Aorta (tissue), 5 donors: Measurements from ENCODE around the gene ALKBH3. TPM values are rescaled to one million over a fixed set of nuclear protein-coding genes. Genes with fewer than 3 reads are reported as not detected.

ENCODE experiments used
- ATAC-seq: fragments of 200-7000 bp; cut with Tn5 transposase; one replicate; pipeline ENCODE4 v1.9.1; 2022; ENCODE audit warnings: moderate library complexity; ENCODE audit not compliant: low FRiP score
- DNase-seq, 2 donors: peaks; one replicate each; pipeline ENCODE4 v3.0.0-alpha.2; 2020
- H3K27ac ChIP-seq, 2 donors: one replicate each; pipeline ENCODE4 v1.5.1; 2013; ENCODE audit warnings: low read length in 2 of 2, mild to moderate bottlenecking in 2 of 2, moderate library complexity in 2 of 2, control low read depth in 1 of 2, inconsistent platforms in 1 of 2, low read depth in 1 of 2
- H3K27me3 ChIP-seq, 2 donors: one replicate each; pipeline ENCODE4 v1.6.1; 2013; ENCODE audit warnings: control low read depth in 1 of 2, low read length in 1 of 2, mild to moderate bottlenecking in 1 of 2, moderate library complexity in 1 of 2; ENCODE audit not compliant: insufficient read depth in 2 of 2, control insufficient read depth in 1 of 2
- H3K36me3 ChIP-seq, 2 donors: one replicate each; pipeline ENCODE4 v1.6.1; 2013; ENCODE audit warnings: control low read depth in 1 of 2, low read length in 1 of 2, mild to moderate bottlenecking in 1 of 2; ENCODE audit not compliant: insufficient read depth in 2 of 2, control insufficient read depth in 1 of 2
- H3K4me1 ChIP-seq, 2 donors: one replicate each; pipeline ENCODE4 v1.6.1; 2013; ENCODE audit warnings: low read length in 2 of 2, control low read depth in 1 of 2, mild to moderate bottlenecking in 1 of 2, moderate library complexity in 1 of 2; ENCODE audit not compliant: insufficient read depth in 2 of 2, control insufficient read depth in 1 of 2
- H3K4me3 ChIP-seq, 2 donors: one replicate each; pipeline ENCODE4 v1.5.1; 2013; ENCODE audit warnings: low read length in 2 of 2, control low read depth in 1 of 2, mild to moderate bottlenecking in 1 of 2
- H3K9me3 ChIP-seq: one replicate; pipeline ENCODE4 v1.6.1; 2013; ENCODE audit warnings: mild to moderate bottlenecking, low read length; ENCODE audit not compliant: control insufficient read depth
- WGBS, 2 donors: extraction: QIAGEN DNeasy Blood & Tissue Kit; methylation state at CpG; one replicate each; pipeline ENCODE4 v1.1.7; 2013; 5-methylcytosine and 5-hydroxymethylcytosine counted together
- intact Hi-C, 2 donors: fragments of 100-400 bp; cut with DNase I; formaldehyde crosslinking; loops; one replicate each; pipeline versions ENCODE4 v1.14.2 to v1.15.0; 2022
- polyA plus RNA-seq, 2 donors: library from polyadenylated mRNA; stranded (reverse); fragments of 200-250 nt; gene quantifications; one replicate each; pipeline ENCODE4 v1.2.3, GENCODE V29; 2013
- total RNA-seq, 2 donors: library from RNA; stranded (reverse); fragmentation: NEBNext Ultra II Directional; extraction: Animal tissue kit (Norgen Biotek cat#: 25700); gene quantifications; one replicate each; pipeline ENCODE4 v1.2.1, GENCODE V29; 2021
- donor health status: healthy with polysubstance abuse.
- donor health status: Bipolar disorder and iron deficiency.
- donor health status: DM: no; HTN: no; CAD: no.
- donor health status: DM: no; HTN: no; CAD: no.
- donor health status: DM: yes; HTN: yes; CAD: no.

Gene ALKBH3
- total and polyA plus RNA-seq, 4 donors: 12.5 to 46.3 (median 24.8) TPM

DNA sequence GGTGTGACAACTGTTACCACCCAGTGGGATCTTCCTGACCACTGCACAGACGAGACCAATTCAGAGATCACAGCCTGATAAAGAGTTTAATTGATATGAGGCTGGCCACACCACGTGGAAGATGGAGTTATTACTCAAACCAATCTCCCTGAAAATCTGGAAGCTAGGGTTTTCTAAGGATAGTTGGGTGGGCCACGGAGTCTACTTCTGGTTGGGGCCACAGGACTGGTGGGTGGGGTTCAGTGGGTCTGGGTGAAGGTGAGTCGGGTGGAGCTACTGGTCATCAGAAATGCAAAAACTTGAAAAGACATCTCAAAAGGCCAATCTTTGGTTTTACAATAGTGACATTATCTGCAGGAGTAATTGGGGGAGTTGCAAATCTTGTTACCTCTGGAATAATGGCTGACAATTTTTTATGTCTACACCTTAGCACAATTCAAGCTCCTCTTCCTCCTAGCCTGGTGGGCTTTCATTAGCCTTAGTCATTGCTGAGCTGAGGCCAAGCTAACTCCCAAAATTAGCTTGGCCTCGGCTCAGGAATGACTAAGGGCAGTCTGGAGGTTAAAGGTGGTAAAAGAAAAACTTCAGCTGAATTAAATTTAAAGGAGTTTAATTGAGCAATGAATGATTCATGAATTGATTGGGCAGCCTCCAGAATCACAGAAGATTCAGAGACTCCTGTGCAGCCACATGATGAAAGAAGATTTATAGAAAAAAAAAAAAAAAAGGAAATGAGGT lies 74.9 kb downstream of the ALKBH3 start:
- peak; percentile 37 for ATAC-seq
- WGBS, 2 donors: 77 to 80% methylated on average over 5 of the region's 5 CpGs
- no peaks in the 10 kb centered on the region for H3K27me3 ChIP-seq
- H3K9me3 ChIP-seq: no peaks in the 10 kb centered on the region
- no peak for DNase-seq
- H3K4me1 ChIP-seq: no peaks in the 10 kb centered on the region
- H3K4me3 ChIP-seq: no peak overlapping the region
- no peak overlapping the region for H3K27ac ChIP-seq
- H3K36me3 ChIP-seq: no peaks in the 10 kb centered on the region
- intact Hi-C loops: no loop called here

DNA sequence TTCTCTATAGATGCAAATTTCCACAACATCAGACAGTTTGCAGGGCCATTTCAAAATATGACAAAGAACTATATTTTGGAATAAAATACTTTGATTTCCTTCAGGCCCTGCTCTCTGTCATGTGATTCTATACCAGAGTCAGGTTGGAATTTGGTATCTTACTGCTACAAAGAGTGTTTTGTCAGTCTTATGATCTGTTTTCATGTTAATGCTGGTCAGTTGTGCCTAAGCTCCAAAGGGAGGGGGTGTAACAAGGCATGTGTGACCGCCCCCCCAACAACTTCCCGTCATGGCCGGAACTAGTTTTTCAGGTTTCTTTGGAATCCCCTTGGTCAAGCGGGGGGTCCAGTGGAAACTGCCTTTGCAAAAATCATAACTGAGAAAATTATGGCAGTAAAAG lies 76.9 kb downstream of the ALKBH3 start:
- H3K36me3 ChIP-seq: no peaks in the 10 kb centered on the region
- intact Hi-C loops: no loop called here
- DNase-seq: no peak

DNA sequence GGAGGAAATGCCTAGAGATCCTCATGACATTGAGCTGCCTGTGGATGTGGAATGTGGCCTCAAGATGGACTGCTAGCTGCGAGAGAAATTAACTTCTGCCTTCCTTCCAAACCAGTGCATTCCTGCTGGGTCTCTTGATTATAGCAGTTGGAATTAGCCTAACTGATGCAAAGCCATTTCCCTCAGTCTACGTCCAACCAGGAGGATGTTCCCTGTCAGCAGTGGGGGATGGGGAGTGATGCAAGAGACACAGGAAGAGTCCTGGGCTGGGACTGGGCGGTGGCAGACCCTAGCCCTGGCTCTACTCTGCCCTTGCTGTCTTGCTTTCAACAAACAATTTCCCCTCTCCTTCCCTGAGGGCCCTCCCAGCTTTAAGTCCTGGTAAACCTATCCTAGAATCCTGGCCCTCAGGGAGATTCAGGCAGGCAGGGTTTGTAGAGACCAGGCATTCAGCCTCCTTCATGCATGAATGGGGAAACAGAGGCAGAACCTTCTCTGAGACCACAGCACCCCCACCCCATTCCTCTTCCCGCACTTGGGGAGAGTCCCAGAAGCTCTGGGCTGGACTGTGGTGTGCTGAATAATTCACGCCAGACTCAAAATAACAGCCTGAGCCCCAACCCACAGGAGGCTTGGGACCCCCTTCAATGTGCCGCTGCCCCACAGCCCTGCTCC lies 78.8 kb downstream of the ALKBH3 start:
- Histone ChIP-seq H3K4me1 (peaks cover 4 to 5% of the 10 kb centered on the region in 2 donors), H3K36me3 (no peaks in the 10 kb centered on the region), H3K27me3 (no peaks in the 10 kb centered on the region), H3K9me3 (no peaks in the 10 kb centered on the region), H3K4me3 (no peak overlapping the region), H3K27ac (no peak overlapping the region)
- ATAC-seq (no peak), DNase-seq (peak in 1 of 2 donors; percentile 17)
- intact Hi-C loops: no loop called here
- WGBS, 2 donors: 88 to 89% methylated on average over 6 of the region's 6 CpGs

More for the DNA sequence above, 76.9 kb downstream of the ALKBH3 start:
- Histone ChIP-seq H3K4me3 (no peak overlapping the region), H3K27me3 (no peaks in the 10 kb centered on the region), H3K4me1 (peaks cover 0 to 4% of the 10 kb centered on the region in 2 donors), H3K27ac (no peak overlapping the region), H3K9me3 (no peaks in the 10 kb centered on the region)
- WGBS, 2 donors: 97 to 98% methylated on average over 4 of the region's 4 CpGs
- ATAC-seq: no peak

DNA sequence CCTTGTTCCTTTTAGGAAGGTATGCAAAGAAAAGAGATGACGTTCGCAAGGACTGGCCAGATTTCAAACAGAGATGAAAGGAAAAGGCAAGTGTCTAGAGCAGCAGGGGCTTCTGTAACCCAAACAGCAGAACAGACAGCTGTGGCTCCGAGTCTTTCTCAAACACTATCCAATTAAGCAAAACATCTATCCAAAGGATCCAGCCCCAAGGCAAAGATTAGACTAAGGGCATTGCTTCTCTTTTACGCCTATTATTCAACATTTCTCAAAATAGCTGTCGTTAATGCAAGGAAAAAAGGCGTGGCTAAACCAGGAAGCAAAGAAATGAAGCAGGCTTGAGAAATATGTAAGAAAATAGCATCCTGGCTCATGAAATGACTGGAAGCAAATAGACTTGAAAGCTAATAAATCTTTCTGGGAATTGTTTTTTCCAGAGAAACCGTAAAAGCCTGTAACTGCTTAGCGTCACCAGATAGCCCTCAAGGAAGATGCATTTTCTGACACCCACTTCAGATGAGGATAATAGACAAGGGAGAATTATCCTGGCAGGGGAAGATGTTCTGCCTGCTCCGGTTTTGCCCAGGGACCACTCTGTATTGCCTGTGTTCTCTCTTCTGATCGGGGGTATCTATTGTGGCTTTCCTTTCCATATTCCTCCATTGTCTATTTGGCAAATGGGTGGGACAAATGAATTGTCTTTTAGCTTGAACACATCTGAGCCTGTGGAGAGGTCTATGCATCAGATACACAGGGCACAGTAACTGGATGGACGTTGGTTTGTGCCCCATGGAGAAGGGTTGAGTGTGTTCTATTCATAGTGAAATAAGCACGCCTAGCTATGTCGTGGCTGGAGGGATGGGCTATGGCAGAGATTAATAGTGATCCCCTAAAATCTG lies 82.0 kb downstream of the ALKBH3 start:
- WGBS, 2 donors: 12 to 16% methylated on average over 13 of the region's 13 CpGs
- no peaks in the 10 kb centered on the region for H3K36me3 ChIP-seq
- ATAC-seq (peak; percentile 40), DNase-seq (peak in 1 of 2 donors; percentile 2)
- no peak overlapping the region for H3K4me3 ChIP-seq
- intact Hi-C loops: loop anchor here in 1 of 2 donors (5.0 kb wide), 1 partner anchor 55 kb away; no protein-coding TSS in a partner anchor
- peaks cover 4 to 5% of the 10 kb centered on the region in 2 donors for H3K4me1 ChIP-seq
- peak overlapping the region; percentile 71 to 86 for H3K27ac ChIP-seq
- H3K27me3 ChIP-seq: no peaks in the 10 kb centered on the region
- no peaks in the 10 kb centered on the region for H3K9me3 ChIP-seq

DNA sequence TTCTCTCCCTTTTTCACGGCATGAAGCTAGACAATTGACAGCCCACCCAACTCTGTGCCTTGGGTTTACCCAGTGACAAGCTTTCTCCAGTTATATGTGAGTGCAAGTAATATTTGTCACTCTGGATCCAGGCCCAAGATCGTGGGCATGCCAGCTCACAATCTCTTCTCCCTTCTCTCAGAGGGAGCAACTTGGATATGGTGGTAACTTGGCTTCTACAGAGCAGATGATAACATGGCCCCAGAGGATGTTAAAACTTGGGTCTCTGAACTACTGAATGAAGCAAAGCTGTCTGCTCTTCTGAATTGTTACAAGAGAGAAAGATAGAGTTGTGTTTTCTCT lies 82.6 kb downstream of the ALKBH3 start:
- no peak for ATAC-seq
- peak in 1 of 2 donors; percentile 72 for DNase-seq

DNA sequence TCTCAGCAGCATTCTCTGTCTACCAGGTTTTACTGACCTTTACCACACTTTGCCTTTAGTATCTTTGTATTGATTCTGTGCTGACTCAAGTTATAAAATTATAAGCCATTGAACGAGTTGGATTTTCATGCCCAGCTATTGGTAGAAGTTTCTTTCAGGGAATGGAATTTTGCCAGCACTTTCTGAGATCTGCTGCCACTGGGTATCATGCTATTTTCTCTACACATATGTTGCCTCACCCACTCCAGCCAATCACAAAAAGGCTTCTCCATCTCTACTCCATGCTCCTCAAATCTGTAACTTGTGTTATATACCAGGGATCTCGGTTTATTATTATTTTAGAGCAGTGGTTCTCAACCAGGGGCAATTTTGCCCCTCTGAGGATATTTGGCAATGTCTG lies 87.0 kb downstream of the ALKBH3 start:
- intact Hi-C loops: no loop called here

More for the DNA sequence above, 82.6 kb downstream of the ALKBH3 start:
- WGBS, 2 donors: 16 to 24% methylated on average over 2 of the region's 2 CpGs
- Histone ChIP-seq H3K27ac (peak overlapping the region in 1 of 2 donors; percentile 71), H3K36me3 (no peaks in the 10 kb centered on the region), H3K4me1 (peaks cover 4 to 5% of the 10 kb centered on the region in 2 donors), H3K4me3 (no peak overlapping the region), H3K9me3 (no peaks in the 10 kb centered on the region), H3K27me3 (no peaks in the 10 kb centered on the region)
- intact Hi-C loops: loop anchor here in 1 of 2 donors (5.0 kb wide), 1 partner anchor 54 kb away; no protein-coding TSS in a partner anchor

DNA sequence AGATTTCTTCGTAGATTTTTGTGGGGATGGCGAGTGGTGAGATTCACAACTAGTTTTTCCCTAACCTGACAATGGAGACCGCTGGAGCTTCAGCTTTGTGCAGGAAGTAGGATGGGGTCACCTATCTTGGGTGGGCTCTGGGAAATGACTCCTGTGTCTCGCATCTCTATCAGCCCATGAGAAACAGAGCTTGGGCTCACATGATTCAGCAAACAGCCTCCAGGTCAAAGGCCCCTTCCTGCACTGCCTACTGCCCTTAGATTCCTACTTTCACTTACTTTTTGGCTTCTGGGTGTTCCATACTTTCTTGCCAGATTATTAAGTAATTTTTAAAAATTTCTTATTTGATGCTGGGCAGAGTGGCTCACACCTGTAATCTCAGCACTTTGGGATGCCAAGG lies 88.1 kb downstream of the ALKBH3 start:
- Histone ChIP-seq H3K27me3 (no peaks in the 10 kb centered on the region), H3K27ac (no peak overlapping the region), H3K4me3 (no peak overlapping the region), H3K9me3 (no peaks in the 10 kb centered on the region), H3K4me1 (peaks cover 0 to 3% of the 10 kb centered on the region in 2 donors), H3K36me3 (no peaks in the 10 kb centered on the region)
- no peak for ATAC-seq
- no peak for DNase-seq
- WGBS, 2 donors: 92 to 95% methylated on average over 4 of the region's 4 CpGs
- intact Hi-C loops: no loop called here

More for the DNA sequence above, 87.0 kb downstream of the ALKBH3 start:
- no peaks in the 10 kb centered on the region for H3K36me3 ChIP-seq
- no peak for DNase-seq
- WGBS, 2 donors: 58 to 83% methylated on average over 2 of the region's 2 CpGs
- peaks cover 0 to 7% of the 10 kb centered on the region in 2 donors for H3K4me1 ChIP-seq
- H3K9me3 ChIP-seq: no peaks in the 10 kb centered on the region
- ATAC-seq: no peak
- no peaks in the 10 kb centered on the region for H3K27me3 ChIP-seq
- no peak overlapping the region for H3K27ac ChIP-seq
- H3K4me3 ChIP-seq: no peak overlapping the region

DNA sequence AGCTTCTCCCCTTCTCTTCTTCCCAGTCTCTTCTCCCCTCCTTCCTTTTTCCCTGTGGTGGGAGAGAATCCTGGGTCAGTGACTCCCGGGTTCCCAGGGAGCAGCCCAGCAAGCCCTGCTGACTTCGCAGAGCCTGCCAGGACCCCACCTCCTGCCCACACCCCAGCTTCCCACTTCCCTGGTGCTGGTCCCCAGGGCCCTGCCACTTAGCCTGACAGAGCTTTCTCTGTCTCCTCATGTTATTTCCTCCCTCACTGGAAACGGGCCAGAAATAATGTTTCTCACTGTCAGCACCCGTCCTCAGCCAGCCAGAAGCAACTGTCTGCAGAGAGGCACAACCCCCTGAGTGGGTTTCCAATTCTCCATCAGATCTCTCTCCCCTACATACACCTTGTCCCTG lies 88.9 kb downstream of the ALKBH3 start:
- no peaks in the 10 kb centered on the region for H3K27me3 ChIP-seq
- 4 to 10% methylated on average over 4 of the region's 4 CpGs for WGBS, 2 donors
- no peak overlapping the region for H3K4me3 ChIP-seq
- H3K27ac ChIP-seq: no peak overlapping the region
- peaks cover 0 to 3% of the 10 kb centered on the region in 2 donors for H3K4me1 ChIP-seq
- no peaks in the 10 kb centered on the region for H3K36me3 ChIP-seq
- ATAC-seq: peak; percentile 52
- intact Hi-C loops: no loop called here
- peaks cover under 1% of the 10 kb centered on the region for H3K9me3 ChIP-seq
- DNase-seq: no peak
